Lower lobe of right lung (tissue), 2 donors: ENCODE results near the gene CAPS. TPM values are rescaled to one million over a fixed set of nuclear protein-coding genes. Genes with fewer than 3 reads are reported as not detected.
"Not testable (repeated sequence)": the region's sequence is repeated elsewhere in the genome, so short reads cannot be mapped to it uniquely, and the experiment has no call there.

Experiments used
- ATAC-seq, 2 donors: fragments of 200-7000 bp; cut with Tn5 transposase; one replicate each; pipeline ENCODE4 v1.9.1; 2020 to 2022; ENCODE audit warnings: mild to moderate bottlenecking in 2 of 2, moderate library complexity in 2 of 2
- DNase-seq: peaks from one replicate; pipeline ENCODE4 v3.0.0-alpha.2; 2020
- H3K27ac ChIP-seq: fragments of 200-600 bp; one replicate; pipeline ENCODE4 v1.8.0; 2022
- H3K27me3 ChIP-seq: fragments of 200-600 bp; one replicate; pipeline ENCODE4 v1.8.0; 2022; ENCODE audit warnings: low read depth
- H3K36me3 ChIP-seq: fragments of 200-600 bp; one replicate; pipeline ENCODE4 v1.8.0; 2022; ENCODE audit warnings: mild to moderate bottlenecking
- H3K4me1 ChIP-seq: fragments of 200-600 bp; one replicate; pipeline ENCODE4 v1.8.0; 2022
- H3K4me3 ChIP-seq: fragments of 200-600 bp; one replicate; pipeline ENCODE4 v1.8.0; 2022; ENCODE audit warnings: mild to moderate bottlenecking
- H3K9me3 ChIP-seq: fragments of 200-600 bp; one replicate; pipeline ENCODE4 v1.8.0; 2022
- intact Hi-C: fragments of 100-400 bp; cut with DNase I; formaldehyde crosslinking; loops from one replicate; pipeline ENCODE4 v1.11.0; 2022
- total RNA-seq: library from RNA; stranded (reverse); fragmentation: NEBNext Ultra II Directional; extraction: Animal tissue kit (Norgen Biotek cat#: 25700); gene quantifications from one replicate; pipeline ENCODE4 v1.2.1, GENCODE V29; 2021
- TF ChIP-seq, protein P1 (sequence below): fragments of 200-600 bp; IDR thresholded peaks from one replicate; pipeline ENCODE4 v1.8.0; 2022; ENCODE audit warnings: antibody characterized with exemption, mild to moderate bottlenecking
- donor health status: DM: no; HTN: yes; CAD: no; lungs with severe emphysema.

The CAPS gene
- total RNA-seq, 1 donor from 2014 or later, result 76.7 TPM

GRCh38 chr19:5880604-5881078 is 33.4 kb upstream of the CAPS start:
- intact Hi-C loops, result no loop called here
- Histone ChIP-seq H3K4me1 (peaks cover 8% of the 10 kb centered on the region), H3K4me3 (no peak overlapping the region), H3K27ac (no peak overlapping the region), H3K36me3 (no peaks in the 10 kb centered on the region), H3K27me3 (peaks cover 33% of the 10 kb centered on the region), H3K9me3 (no peaks in the 10 kb centered on the region)
- ATAC-seq, result peak; percentile 38 to 67
- TF ChIP-seq, protein P1, sequence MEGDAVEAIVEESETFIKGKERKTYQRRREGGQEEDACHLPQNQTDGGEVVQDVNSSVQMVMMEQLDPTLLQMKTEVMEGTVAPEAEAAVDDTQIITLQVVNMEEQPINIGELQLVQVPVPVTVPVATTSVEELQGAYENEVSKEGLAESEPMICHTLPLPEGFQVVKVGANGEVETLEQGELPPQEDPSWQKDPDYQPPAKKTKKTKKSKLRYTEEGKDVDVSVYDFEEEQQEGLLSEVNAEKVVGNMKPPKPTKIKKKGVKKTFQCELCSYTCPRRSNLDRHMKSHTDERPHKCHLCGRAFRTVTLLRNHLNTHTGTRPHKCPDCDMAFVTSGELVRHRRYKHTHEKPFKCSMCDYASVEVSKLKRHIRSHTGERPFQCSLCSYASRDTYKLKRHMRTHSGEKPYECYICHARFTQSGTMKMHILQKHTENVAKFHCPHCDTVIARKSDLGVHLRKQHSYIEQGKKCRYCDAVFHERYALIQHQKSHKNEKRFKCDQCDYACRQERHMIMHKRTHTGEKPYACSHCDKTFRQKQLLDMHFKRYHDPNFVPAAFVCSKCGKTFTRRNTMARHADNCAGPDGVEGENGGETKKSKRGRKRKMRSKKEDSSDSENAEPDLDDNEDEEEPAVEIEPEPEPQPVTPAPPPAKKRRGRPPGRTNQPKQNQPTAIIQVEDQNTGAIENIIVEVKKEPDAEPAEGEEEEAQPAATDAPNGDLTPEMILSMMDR, result no peak
- no peak for DNase-seq

GRCh38 chr19:5881543-5882299 is 32.3 kb upstream of the CAPS start:
- DNase-seq, result no peak
- no peak overlapping the region for H3K27ac ChIP-seq
- intact Hi-C loops, result no loop called here
- peaks cover 8% of the 10 kb centered on the region for H3K4me1 ChIP-seq
- no peaks in the 10 kb centered on the region for H3K9me3 ChIP-seq
- TF ChIP-seq, protein P1, result no peak
- no peaks in the 10 kb centered on the region for H3K36me3 ChIP-seq
- no peak overlapping the region for H3K4me3 ChIP-seq
- no peak for ATAC-seq
- H3K27me3 ChIP-seq, result peaks cover 33% of the 10 kb centered on the region

- H3K9me3 ChIP-seq, result no peaks in the 10 kb centered on the region
- TF ChIP-seq, protein P1, result no peak
- intact Hi-C loops, result no loop called here
- ATAC-seq, result no peak
- peaks cover 8% of the 10 kb centered on the region for H3K4me1 ChIP-seq
- H3K36me3 ChIP-seq, result no peaks in the 10 kb centered on the region
- peaks cover 33% of the 10 kb centered on the region for H3K27me3 ChIP-seq
- no peak for DNase-seq
- H3K27ac ChIP-seq, result no peak overlapping the region
- no peak overlapping the region for H3K4me3 ChIP-seq
Observed at GRCh38 chr19:5882421-5882968, 31.6 kb upstream of the CAPS start.

DNA sequence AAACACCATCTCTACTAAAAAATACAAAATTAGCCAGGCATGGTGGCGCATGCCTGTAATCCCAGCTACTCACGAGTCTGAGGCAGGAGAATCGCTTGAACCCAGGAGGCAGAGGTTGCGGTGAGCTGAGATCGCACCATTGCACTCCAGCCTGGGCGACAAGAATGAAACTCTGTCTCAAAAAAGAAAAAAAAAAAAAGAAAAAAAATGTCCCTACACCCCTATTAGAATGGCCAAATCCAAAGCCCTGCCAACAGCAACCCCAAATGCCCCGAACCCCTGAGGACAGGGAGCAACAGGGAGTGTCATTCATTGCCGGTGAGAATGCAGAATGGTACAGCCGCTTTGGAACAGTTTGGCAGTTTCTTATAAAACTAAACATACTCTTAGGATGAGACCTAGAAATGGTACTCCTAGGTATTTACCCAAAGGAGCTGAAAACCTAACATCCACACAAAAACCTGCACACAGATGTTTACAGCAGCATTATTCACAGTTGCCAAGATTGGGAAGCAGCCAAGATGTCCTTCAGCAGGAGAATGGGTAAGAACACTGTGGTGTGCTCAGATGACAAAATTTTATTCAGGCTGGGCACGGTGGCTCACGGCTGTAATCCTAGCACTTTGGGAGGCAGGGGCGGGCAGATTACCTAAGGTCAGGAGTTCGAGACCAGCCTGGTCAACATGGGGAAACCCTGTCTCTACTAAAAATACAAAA is 30.7 kb upstream of the CAPS start:
- peaks cover 26% of the 10 kb centered on the region for H3K27me3 ChIP-seq
- H3K4me1 ChIP-seq, H3K36me3 ChIP-seq, H3K27ac ChIP-seq, H3K9me3 ChIP-seq, DNase-seq, ATAC-seq, H3K4me3 ChIP-seq, intact Hi-C loops: not testable (repeated sequence)

- ATAC-seq, H3K27ac ChIP-seq, DNase-seq, H3K4me1 ChIP-seq, H3K36me3 ChIP-seq, H3K4me3 ChIP-seq, intact Hi-C loops, H3K9me3 ChIP-seq: not testable (repeated sequence)
- H3K27me3 ChIP-seq, result peaks cover 19% of the 10 kb centered on the region
Observed at GRCh38 chr19:5884065-5884811, 29.8 kb upstream of the CAPS start.

- DNase-seq (no peak), ATAC-seq (no peak)
- H3K27me3 ChIP-seq, result peaks cover 14% of the 10 kb centered on the region
Observed at GRCh38 chr19:5889288-5889971, 24.6 kb upstream of the CAPS start.

More at GRCh38 chr19:5889288-5889971, 24.6 kb upstream of the CAPS start:
- Histone ChIP-seq H3K27ac (no peak overlapping the region), H3K4me3 (no peak overlapping the region), H3K9me3 (no peaks in the 10 kb centered on the region), H3K36me3 (peaks cover under 1% of the 10 kb centered on the region), H3K4me1 (no peaks in the 10 kb centered on the region)
- intact Hi-C loops, result no loop called here
- TF ChIP-seq, protein P1, result no peak
